ENCODE data around the gene CYREN. TPM values are rescaled to one million over a fixed set of nuclear protein-coding genes. Genes with fewer than 3 reads are reported as not detected.

CYREN gene
- total and polyA plus RNA-seq, 2 of the 13 experiments (the other 11 are each of a cell fraction or from before 2014, with no cell fraction given), result 20.7 to 60.7 TPM

DNA sequence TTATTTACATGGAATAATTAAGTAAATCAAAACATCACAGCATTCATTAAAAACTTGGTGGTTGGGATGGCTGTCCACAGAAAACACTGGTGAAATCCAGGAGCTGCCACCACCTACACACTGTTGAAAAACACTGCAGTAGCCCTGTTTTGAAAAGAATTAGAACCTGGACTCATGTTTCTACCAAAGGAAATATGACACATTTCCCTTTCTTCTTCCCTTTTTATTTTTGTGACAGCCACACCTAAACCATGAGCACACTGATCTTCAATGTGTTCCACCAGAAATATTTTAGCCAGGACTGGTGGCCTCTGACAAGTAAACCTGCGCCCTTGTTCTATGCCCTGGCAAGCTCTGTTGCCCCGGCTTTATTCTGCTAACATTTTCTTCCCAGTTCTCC is 19.4 kb downstream of the CYREN start:
- no peaks in the 10 kb centered on the region; a peak in 1 of 5 replicates for H3K27me3 ChIP-seq (ENCODE audit: control insufficient read depth in 1 of 2, insufficient read depth in 2 of 2, low read length in 2 of 2)
- POLR2A ChIA-PET, result interaction anchor here (1.4 to 1.5 kb wide), 3 partner anchors 9 to 165 kb away, joined by 3 to 4 read pairs (median 3); partner anchors contain the start of gene AGBL3
- peaks cover 74% of the 10 kb centered on the region for H3K79me2 ChIP-seq (ENCODE audit: insufficient read depth, low read length)
- no peak overlapping the region for H2AFZ ChIP-seq (ENCODE audit: low read length)
- in situ Hi-C loops (cut with HindIII; ENCODE audit: extremely low pct_ligation_motif_present, low pct_unique_long_range_greater_than_20kb) (no loop called here), intact Hi-C loops (cut with micrococcal nuclease; ENCODE audit: unreplicated experiment) (no loop called here)
- 0 out of 6 replicates have a peak overlapping the region, but pooled peaks of 1 of the 3 experiments have one; percentile 7 for H3K4me3 ChIP-seq (replicated peaks in 1 of 3; ENCODE audit: insufficient read depth in 1 of 3, low read depth in 2 of 3, low read length in 3 of 3)
- no peak for ATAC-seq
- no peaks in the 10 kb centered on the region; the same call in 1 of the 2 replicates for H4K20me1 ChIP-seq (ENCODE audit: insufficient read depth, low read length)
- FAIRE-seq, result no peak
- H3K4me1 ChIP-seq (ENCODE audit: insufficient read depth, low read length), result peaks cover 67% of the 10 kb centered on the region
- peaks cover 2 to 8% of the 10 kb centered on the region in 2 experiments; a peak in 1 of 5 replicates for H3K36me3 ChIP-seq (replicated peaks in 1 of 2; ENCODE audit: control insufficient read depth in 1 of 2, insufficient read depth in 2 of 2, low read length in 2 of 2)
- H3K27ac ChIP-seq (ENCODE audit: extremely low read length, insufficient read depth, low read length), result no peak overlapping the region
- DNase-seq (ENCODE audit: low spot score), result no peak
- TF ChIP-seq ZNF10 (CRISPR knock-in tag; IDR thresholded peaks at IDR 0.05; ENCODE audit: borderline replicate concordance, low read depth) (no peak), ZFP36L1 (CRISPR knock-in tag; IDR thresholded peaks at IDR 0.05) (no peak), RBFOX2 (IDR thresholded peaks at IDR 0.05; ENCODE audit: low read depth, low read length) (0 out of 2 replicates have a peak, but pooled peaks have one; percentile 3), ZNF263 (CRISPR knock-in tag; IDR thresholded peaks at IDR 0.05) (no peak), GLI4 (CRISPR knock-in tag; IDR thresholded peaks at IDR 0.05; ENCODE audit: borderline replicate concordance) (no peak), ZNF317 (CRISPR knock-in tag; IDR thresholded peaks at IDR 0.05) (no peak)
- CTCF ChIA-PET (ENCODE audit: low intra/inter-chr PET ratio, low total read pairs), result no interaction called here
- H3K9me3 ChIP-seq (ENCODE audit: low read length), result peaks cover 12% of the 10 kb centered on the region
- no peak overlapping the region for H3K9ac ChIP-seq (ENCODE audit: insufficient read depth, low read depth, low read length)
- 98% methylated on average over 2 of the region's 2 CpGs for WGBS (ENCODE audit: low lambda C conversion rate)
- no TSS peak for BruUV-seq (replicated peaks)
- H3K4me2 ChIP-seq (ENCODE audit: low read depth, low read length), result peak overlapping the region; percentile 88

DNA sequence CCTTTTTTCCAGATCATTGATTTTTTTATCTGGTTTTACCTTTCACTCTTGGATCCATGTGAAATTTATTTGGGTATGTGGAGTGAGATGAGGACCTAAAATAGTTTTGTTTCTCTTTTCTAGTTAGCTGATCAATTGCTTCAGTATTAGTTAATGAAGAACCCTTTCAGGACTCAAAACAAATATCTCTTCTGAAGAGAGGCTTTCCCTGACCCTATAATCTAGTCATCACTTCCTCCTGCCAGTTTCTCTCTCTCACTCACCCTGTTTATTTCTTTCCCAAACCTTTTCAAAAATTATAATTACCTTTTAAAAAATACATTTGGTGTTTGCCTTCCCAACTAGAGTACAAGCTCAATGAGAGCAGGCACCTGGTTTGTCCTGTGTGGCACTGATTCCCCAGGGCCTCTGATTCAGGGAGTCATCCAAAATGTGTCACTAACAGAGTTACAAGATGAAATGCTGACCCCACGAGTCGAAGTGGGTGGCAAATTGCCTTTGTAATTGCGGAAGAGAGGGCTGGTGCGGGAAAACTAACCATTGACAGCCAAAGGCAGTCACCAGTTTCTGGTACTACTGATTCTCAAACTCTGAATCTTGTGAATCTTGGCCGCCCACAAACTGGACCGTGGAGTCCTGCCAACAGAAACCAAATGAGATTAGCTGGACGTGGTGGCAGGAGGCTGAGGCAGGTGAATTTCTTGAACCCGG is 20.3 kb downstream of the CYREN start:
- H3K36me3 ChIP-seq (replicated peaks in 1 of 2; ENCODE audit: control insufficient read depth in 1 of 2, insufficient read depth in 2 of 2, low read length in 2 of 2), result peaks cover 2 to 8% of the 10 kb centered on the region in 2 experiments; a peak in 1 of 5 replicates
- no peaks in the 10 kb centered on the region; the same call in 1 of the 2 replicates for H4K20me1 ChIP-seq (ENCODE audit: insufficient read depth, low read length)
- no peaks in the 10 kb centered on the region; a peak in 1 of 5 replicates for H3K27me3 ChIP-seq (ENCODE audit: control insufficient read depth in 1 of 2, insufficient read depth in 2 of 2, low read length in 2 of 2)
- peaks cover 3% of the 10 kb centered on the region for H3K9me3 ChIP-seq (ENCODE audit: low read length)
- in situ Hi-C loops (cut with HindIII; ENCODE audit: extremely low pct_ligation_motif_present, low pct_unique_long_range_greater_than_20kb), result no loop called here
- H3K4me1 ChIP-seq (ENCODE audit: insufficient read depth, low read length), result peaks cover 70% of the 10 kb centered on the region
- peak overlapping the region; percentile 17 to 67 (median 58); a peak in 5 of 6 replicates for H3K4me3 ChIP-seq (replicated peaks in 1 of 3; ENCODE audit: insufficient read depth in 1 of 3, low read depth in 2 of 3, low read length in 3 of 3)
- peak overlapping the region; percentile 88 for H3K4me2 ChIP-seq (ENCODE audit: low read depth, low read length)
- FAIRE-seq (no peak), ATAC-seq (no peak), DNase-seq (ENCODE audit: low spot score) (no peak)
- WGBS (ENCODE audit: low lambda C conversion rate), result 75% methylated on average over 8 of the region's 8 CpGs
- TF ChIP-seq, protein P1, sequence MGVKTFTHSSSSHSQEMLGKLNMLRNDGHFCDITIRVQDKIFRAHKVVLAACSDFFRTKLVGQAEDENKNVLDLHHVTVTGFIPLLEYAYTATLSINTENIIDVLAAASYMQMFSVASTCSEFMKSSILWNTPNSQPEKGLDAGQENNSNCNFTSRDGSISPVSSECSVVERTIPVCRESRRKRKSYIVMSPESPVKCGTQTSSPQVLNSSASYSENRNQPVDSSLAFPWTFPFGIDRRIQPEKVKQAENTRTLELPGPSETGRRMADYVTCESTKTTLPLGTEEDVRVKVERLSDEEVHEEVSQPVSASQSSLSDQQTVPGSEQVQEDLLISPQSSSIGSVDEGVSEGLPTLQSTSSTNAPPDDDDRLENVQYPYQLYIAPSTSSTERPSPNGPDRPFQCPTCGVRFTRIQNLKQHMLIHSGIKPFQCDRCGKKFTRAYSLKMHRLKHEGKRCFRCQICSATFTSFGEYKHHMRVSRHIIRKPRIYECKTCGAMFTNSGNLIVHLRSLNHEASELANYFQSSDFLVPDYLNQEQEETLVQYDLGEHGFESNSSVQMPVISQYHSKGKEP (CRISPR knock-in tag; IDR thresholded peaks at IDR 0.05), result no peak
- 0 out of 2 replicates have a peak, but pooled peaks have one; percentile 17 for TF ChIP-seq SALL1 (CRISPR knock-in tag; IDR thresholded peaks at IDR 0.05)
- TF ChIP-seq, protein P2, sequence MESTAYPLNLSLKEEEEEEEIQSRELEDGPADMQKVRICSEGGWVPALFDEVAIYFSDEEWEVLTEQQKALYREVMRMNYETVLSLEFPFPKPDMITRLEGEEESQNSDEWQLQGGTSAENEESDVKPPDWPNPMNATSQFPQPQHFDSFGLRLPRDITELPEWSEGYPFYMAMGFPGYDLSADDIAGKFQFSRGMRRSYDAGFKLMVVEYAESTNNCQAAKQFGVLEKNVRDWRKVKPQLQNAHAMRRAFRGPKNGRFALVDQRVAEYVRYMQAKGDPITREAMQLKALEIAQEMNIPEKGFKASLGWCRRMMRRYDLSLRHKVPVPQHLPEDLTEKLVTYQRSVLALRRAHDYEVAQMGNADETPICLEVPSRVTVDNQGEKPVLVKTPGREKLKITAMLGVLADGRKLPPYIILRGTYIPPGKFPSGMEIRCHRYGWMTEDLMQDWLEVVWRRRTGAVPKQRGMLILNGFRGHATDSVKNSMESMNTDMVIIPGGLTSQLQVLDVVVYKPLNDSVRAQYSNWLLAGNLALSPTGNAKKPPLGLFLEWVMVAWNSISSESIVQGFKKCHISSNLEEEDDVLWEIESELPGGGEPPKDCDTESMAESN (CRISPR knock-in tag; conservative IDR thresholded peaks at IDR 0.05), result peak; percentile 40; the same call in 1 of the 2 replicates
- peaks cover 65% of the 10 kb centered on the region for H3K79me2 ChIP-seq (ENCODE audit: insufficient read depth, low read length)
- no peak overlapping the region for H2AFZ ChIP-seq (ENCODE audit: low read length)
- POLR2A ChIA-PET, result interaction anchor here (1.4 to 1.5 kb wide), 2 partner anchors 10 to 164 kb away, joined by 3 read pairs; partner anchors contain the start of gene AGBL3
- peak overlapping the region; percentile 74; the same call in 1 of the 2 replicates for H3K9ac ChIP-seq (ENCODE audit: insufficient read depth, low read depth, low read length)
- CTCF ChIA-PET (ENCODE audit: low intra/inter-chr PET ratio, low total read pairs), result no interaction called here
- no TSS peak for BruUV-seq (replicated peaks)
- intact Hi-C loops (cut with micrococcal nuclease; ENCODE audit: unreplicated experiment), result no loop called here
- no peak overlapping the region for H3K27ac ChIP-seq (ENCODE audit: extremely low read length, insufficient read depth, low read length)
